Activated gamma-delta T cell (primary cell): ENCODE measurements around the gene CHRM2.

ENCODE experiments used
- DNase-seq: peaks from one replicate; lab custom pipeline; 2025; lab: John Stamatoyannopoulos, UW

The CHRM2 gene

GRCh38 chr7:136894789-136895188 lies 26.3 kb downstream of the CHRM2 start:
- DNase-seq, result no peak

DNA sequence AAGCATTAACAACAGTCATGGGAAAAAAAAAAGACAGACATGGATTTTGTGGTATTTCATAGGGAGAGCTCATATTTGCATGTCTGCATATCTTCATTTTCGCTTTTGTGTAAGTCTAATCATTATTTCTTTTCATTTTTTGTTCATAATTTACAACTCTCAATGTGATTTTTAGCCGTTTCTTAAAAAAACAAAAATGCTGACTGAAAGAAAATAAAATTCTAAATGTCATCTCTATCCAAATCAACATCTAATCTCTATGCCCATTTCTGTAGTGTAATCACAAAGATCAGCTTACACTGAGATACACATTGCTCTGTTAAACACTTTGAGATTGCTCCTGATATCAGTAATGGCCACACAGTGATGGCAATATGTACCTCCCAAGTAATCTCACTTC lies 29.2 kb downstream of the CHRM2 start:
- DNase-seq, result no peak

GRCh38 chr7:136900005-136900404 lies 31.6 kb downstream of the CHRM2 start:
- DNase-seq, result no peak

- DNase-seq, result no peak
Measured at GRCh38 chr7:136910771-136911170, 42.3 kb downstream of the CHRM2 start.

- no peak for DNase-seq
Measured at GRCh38 chr7:136911344-136911743, 42.9 kb downstream of the CHRM2 start.

DNA sequence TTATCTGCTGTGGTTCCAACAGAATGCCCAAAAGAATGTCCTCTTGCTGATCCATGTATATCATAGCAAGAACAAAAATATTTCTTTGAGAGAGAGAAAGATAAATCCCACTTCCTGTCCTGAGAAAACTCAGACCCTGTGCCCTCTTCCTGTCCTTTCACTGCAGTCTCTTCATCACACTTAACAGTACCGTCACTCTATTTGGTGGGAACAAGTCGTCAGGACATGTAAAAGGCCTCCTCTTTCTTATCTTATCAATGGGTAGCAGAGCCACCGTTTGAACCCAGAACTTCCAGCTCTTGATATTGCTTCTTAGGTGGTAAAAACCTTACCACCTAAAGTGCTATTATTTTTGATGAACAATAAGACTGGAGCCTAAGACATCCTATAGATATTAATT lies 43.9 kb downstream of the CHRM2 start:
- no peak for DNase-seq

- DNase-seq, result no peak
Measured at GRCh38 chr7:136914016-136914415, 45.6 kb downstream of the CHRM2 start.

GRCh38 chr7:136919820-136920219 lies 51.4 kb downstream of the CHRM2 start:
- no peak for DNase-seq

DNA sequence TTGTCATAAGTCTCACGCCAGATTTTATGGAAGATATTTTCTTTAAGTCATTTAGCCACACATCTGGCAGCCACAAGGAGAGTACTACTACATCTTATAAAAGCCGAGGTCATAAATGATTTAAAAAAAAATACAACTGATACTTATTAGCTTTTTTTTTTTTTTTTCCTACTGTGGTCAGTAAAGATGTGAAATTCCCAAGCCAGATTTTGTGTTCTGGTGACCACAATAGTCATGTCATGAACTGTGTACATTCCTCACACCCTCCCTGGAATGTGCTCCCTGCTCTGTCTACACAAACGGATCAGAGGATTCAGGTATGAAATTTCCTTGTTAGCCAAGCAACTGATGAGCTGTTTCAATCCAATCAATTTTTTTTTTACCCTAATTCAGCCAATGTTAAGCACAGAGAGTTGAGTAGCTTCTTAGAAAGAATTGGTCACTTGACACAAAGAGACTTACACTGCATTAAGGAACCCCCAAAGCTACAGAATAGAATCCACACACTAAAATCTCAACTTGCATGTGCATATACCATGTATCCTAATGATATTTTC lies 54.7 kb downstream of the CHRM2 start:
- DNase-seq, result no peak

- DNase-seq, result no peak
Measured at GRCh38 chr7:136925044-136925443, 56.6 kb downstream of the CHRM2 start.

GRCh38 chr7:136925556-136925955 lies 57.1 kb downstream of the CHRM2 start:
- DNase-seq, result no peak

DNA sequence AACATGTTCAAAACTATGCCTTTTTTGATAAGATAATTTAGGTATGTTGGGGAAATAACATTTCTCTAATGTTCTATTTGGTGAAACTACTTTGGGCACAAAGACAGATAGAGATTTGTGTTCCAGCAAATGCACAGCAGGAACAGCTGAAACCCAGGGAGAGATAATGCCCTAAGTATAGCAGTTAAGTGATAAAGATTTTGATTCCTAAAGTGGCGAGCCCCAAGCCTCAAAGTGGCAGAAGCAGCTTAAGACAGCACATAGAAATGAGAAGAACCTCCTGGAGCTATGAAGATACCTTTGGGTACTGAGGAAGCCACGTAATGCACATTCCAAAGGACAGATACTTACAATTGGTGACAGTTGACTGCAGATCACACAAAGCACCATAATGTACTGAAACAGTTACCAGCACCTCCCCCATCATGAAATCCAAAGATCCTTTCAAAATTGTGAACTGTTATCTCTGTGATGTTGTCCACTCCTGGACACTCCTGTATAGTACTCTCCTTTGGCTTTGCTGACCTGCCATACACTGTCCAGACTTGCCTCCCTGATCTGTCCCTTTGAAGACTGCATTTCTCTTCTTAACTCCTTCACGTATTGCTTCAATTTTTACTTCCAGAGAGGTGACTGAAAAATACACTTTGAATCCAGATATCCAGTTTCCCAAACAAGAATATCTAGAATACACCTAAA lies 62.9 kb downstream of the CHRM2 start:
- no peak for DNase-seq

GRCh38 chr7:136937436-136937835 lies 69.0 kb downstream of the CHRM2 start:
- no peak for DNase-seq

DNA sequence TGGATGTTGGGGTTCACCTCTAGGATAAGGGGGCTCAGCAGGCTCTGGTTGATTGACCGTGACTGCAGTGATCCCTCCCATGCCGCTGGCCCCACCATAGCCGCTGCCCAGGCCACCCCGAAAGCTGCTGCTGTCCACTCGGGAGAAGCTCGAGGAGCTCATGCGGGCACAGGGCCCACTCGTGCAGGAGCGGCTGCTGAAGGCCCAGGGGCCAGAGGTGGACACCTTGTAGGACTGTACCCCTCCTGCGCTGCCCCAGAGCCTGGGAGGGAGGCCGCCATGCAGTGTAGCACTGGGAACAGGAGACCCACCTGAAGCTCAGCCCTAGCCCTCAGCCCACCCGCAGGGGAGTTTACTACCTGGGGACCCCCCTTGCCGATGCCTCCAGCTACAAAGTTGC lies 70.0 kb downstream of the CHRM2 start:
- DNase-seq, result no peak

DNA sequence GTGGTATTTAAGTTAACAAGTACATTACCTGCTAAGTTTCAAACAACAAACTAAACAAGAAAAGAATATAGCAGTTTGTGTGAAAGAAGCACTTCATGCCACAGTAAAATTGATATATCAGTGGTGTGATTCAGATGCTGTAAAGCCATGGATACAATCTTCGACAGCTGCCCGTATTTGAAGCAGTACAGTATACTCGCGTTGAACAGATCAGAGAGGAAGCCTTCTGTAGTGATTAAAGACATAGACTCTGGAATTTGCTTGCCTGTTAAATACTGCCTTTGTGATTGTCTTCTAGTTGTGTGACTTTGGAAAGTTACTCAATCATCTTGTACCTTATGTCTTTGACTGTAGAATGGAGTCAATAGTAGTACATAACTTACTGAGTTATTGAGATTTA lies 71.7 kb downstream of the CHRM2 start:
- DNase-seq, result no peak

DNA sequence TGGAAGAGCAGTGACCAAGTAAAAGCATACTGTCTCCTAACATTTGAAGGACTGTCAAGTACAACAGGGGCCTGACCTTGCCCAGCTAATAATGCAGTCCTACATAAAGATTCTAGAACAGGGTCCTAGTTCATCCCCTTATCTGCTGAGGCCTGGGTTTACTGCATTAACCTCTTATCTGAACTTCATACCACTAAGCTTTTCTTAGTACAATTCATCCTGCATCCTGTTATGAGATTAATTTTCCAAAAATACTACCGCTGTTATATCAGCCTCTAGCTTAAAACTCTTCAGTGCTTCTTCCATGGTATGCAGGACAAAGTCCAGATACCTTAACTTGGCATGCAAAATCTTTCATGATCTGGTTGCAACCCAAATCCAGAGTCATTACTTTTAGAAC lies 72.5 kb downstream of the CHRM2 start:
- no peak for DNase-seq

DNA sequence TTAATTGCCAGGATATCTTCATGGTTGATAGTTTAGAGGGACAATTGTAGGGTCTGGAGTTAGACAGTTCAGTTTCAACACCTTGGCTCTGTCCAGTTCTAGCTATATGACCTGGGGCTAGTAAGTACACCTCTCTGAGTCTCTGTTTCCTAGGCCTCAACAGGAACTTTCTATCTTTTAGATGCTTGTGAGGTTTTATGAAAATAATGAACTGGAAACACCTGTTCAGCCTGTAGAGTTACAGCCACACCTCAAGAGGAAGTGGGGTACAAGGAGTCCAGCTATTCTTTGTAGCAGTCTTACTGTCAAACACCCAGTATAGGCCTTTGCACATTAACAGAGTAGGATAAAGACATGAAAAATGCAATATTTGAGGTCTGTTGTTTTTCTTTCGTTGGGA lies 73.4 kb downstream of the CHRM2 start:
- no peak for DNase-seq

DNA sequence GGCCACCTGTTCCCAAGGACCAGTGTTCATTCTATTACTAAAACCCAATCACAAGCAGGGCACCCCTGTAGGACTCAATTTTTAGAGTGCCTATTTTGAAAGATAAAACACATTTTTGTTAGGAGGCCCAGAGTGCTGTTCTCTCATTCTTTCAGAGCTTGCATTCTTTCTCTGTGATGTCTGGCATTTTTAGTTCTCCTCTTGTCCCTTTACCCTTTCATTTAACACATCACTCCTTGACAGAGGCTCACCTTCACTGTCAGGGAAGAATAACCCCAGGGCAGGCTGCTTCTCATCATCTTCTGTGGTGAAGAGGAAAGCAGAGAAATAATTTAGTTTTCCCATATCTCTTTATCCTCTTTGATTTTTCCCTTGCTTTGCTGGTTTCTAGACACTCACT lies 73.9 kb downstream of the CHRM2 start:
- DNase-seq, result no peak

DNA sequence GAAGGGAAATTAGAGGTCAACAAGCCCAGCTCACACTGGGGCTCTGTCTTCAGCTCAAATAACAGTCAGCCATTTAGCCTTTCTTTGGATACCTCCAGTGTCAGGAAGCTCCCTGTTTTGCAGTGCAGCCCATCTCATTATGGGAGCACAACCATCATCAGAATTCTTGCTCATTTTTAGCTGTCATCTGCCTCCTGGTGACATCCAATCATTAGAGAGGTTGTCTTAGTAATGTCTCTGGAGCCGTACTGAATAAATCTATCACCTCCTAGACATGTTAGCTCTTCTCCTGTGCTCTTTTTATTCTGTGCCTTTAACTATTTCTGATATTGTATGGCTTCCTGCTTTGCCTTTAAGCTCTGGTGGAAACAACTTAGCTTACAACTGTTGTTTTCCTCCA lies 74.5 kb downstream of the CHRM2 start:
- no peak for DNase-seq

GRCh38 chr7:136947347-136947746 lies 78.9 kb downstream of the CHRM2 start:
- DNase-seq, result no peak

DNA sequence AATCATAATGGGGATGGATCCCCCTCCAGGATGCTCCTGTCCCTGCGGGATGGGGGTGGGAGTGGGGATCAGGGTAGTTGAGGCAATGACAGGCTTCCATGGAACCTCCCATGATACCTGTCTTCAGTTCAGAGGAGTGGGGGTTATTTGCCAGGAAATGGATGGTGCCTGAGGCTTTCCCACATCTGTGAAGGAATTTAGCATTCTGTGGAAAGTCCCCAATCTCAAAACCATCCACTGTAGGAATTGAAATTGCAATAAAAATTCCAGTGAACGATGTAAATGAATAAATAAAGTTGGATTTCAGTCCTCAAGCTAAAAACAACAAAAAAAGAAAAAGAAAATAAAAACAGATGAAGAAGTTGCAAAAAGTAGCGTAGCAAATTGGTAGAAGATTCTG lies 81.9 kb downstream of the CHRM2 start:
- DNase-seq, result no peak

GRCh38 chr7:136953386-136953785 lies 84.9 kb downstream of the CHRM2 start:
- DNase-seq, result no peak

DNA sequence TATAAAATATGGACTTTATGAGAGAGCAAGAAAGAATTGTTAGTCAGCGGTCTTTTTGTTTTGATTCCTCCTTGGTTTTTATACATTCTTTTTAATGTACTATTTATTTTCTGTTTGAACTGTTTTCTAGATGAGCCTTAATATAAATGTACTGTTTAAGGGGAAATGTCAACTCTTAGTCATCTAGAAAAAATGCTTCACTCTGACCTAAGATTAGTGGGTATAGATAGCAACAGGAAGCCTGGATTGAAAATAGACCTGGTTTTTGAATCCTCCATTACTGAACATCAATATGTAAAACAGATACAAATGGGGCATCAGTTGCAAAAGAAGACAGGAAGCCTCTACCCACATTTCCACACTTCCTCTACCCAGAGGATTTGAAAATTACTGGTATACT lies 87.8 kb downstream of the CHRM2 start:
- DNase-seq, result no peak

GRCh38 chr7:136956671-136957070 lies 88.2 kb downstream of the CHRM2 start:
- DNase-seq, result no peak
